GM23338 (cell line): ENCODE measurements around the gene RXRG.

ENCODE experiments used
- CREB1 ChIP-seq: fragments of 250-450 bp; sonication (Bioruptor Pico); IDR thresholded peaks from 2 replicates; pipeline ENCODE4 v1.5.0; 2020; ENCODE audit warnings: low read depth, mild to moderate bottlenecking, moderate library complexity
- EZH2 ChIP-seq: fragments of 200-600 bp; sonication (generic); IDR thresholded peaks from one replicate; pipeline ENCODE4 v1.8.0; 2017; ENCODE audit warnings: antibody characterized with exemption, mild to moderate bottlenecking, low read depth; ENCODE audit not compliant: unreplicated experiment
- EZH2phosphoT487 ChIP-seq: fragments of 200-600 bp; sonication (generic); IDR thresholded peaks from one replicate; pipeline ENCODE4 v1.8.1; 2018; ENCODE audit warnings: antibody characterized with exemption; ENCODE audit not compliant: unreplicated experiment
- JUNB ChIP-seq: IDR thresholded peaks from one replicate; pipeline ENCODE4 v1.6.1; 2016; ENCODE audit warnings: antibody characterized with exemption; ENCODE audit not compliant: unreplicated experiment
- NANOG ChIP-seq: IDR thresholded peaks from 2 replicates; pipeline ENCODE4 v1.6.1; 2016; ENCODE audit warnings: antibody characterized with exemption, borderline replicate concordance
- POLR2AphosphoS5 ChIP-seq: IDR thresholded peaks from 2 replicates; pipeline ENCODE4 v1.6.1; 2016; ENCODE audit warnings: antibody characterized with exemption, low read depth
- STAT1 ChIP-seq: IDR thresholded peaks from one replicate; pipeline ENCODE4 v1.6.1; 2016; ENCODE audit warnings: antibody characterized with exemption; ENCODE audit not compliant: unreplicated experiment
- ZNF114 ChIP-seq: fragments of 250-450 bp; sonication (Bioruptor Pico); IDR thresholded peaks from 2 replicates; pipeline ENCODE4 v1.5.0; 2020; ENCODE audit warnings: mild to moderate bottlenecking, moderate library complexity
- ZNF331 ChIP-seq: fragments of 250-450 bp; sonication (Bioruptor Pico); IDR thresholded peaks from 2 replicates; pipeline ENCODE4 v1.5.0; 2020; ENCODE audit warnings: low read depth, mild to moderate bottlenecking, moderate library complexity
- TF ChIP-seq, protein P1 (sequence below), 2 experiments: fragments of 200-600 bp in 1 of 2; sonication (generic) in 1 of 2; conservative IDR thresholded peaks; 2 replicates each; pipeline versions ENCODE4 v1.5.1 to v1.6.1; 2016 to 2017; ENCODE audit warnings: antibody characterized with exemption in 2 of 2, low read depth in 2 of 2, mild to moderate bottlenecking in 2 of 2, moderate library complexity in 1 of 2
- TF ChIP-seq, protein P2 (sequence below): IDR thresholded peaks from one replicate; pipeline ENCODE4 v1.6.1; 2018; ENCODE audit warnings: antibody characterized with exemption; ENCODE audit not compliant: unreplicated experiment
- TF ChIP-seq, protein P3 (sequence below): IDR thresholded peaks from 2 replicates; pipeline ENCODE4 v1.6.1; 2016; ENCODE audit warnings: antibody characterized with exemption

DNA sequence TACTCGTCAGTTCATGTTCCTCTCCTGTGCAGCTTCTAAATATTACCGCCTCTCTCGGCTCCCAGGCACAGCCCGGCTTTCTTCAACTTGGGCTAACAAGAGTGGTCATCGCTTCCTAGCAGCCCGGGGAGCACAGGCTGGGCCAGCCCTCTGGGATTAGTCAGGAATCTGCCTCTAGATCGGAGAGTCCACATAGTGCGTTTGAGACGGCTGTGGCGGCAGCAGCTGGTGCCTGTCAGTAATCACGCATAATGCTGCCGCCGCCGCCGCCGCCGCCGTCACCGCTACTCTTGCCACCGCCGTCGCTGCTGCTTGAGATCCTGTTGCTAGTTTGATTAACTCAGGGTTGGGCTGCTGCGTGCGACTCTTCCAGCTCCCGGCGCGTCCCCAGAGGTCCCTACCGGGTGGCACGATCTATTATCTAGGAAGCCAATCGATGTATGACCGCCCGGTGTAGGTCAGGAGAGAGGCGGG, at the start of gene RXRG:
- TF ChIP-seq, protein P1, sequence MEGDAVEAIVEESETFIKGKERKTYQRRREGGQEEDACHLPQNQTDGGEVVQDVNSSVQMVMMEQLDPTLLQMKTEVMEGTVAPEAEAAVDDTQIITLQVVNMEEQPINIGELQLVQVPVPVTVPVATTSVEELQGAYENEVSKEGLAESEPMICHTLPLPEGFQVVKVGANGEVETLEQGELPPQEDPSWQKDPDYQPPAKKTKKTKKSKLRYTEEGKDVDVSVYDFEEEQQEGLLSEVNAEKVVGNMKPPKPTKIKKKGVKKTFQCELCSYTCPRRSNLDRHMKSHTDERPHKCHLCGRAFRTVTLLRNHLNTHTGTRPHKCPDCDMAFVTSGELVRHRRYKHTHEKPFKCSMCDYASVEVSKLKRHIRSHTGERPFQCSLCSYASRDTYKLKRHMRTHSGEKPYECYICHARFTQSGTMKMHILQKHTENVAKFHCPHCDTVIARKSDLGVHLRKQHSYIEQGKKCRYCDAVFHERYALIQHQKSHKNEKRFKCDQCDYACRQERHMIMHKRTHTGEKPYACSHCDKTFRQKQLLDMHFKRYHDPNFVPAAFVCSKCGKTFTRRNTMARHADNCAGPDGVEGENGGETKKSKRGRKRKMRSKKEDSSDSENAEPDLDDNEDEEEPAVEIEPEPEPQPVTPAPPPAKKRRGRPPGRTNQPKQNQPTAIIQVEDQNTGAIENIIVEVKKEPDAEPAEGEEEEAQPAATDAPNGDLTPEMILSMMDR (conservative IDR thresholded peaks at IDR 0.05; ENCODE audit: low read depth in 2 of 2) = no peak
- TF ChIP-seq EZH2 (peak; percentile 25), POLR2AphosphoS5 (no peak), EZH2phosphoT487 (no peak), CREB1 (CRISPR knock-in tag) (no peak), JUNB (no peak), STAT1 (no peak), ZNF331 (CRISPR knock-in tag) (peak; percentile 45; the same call in 1 of the 2 replicates), NANOG (no peak), ZNF114 (CRISPR knock-in tag) (no peak)
- TF ChIP-seq, protein P2, sequence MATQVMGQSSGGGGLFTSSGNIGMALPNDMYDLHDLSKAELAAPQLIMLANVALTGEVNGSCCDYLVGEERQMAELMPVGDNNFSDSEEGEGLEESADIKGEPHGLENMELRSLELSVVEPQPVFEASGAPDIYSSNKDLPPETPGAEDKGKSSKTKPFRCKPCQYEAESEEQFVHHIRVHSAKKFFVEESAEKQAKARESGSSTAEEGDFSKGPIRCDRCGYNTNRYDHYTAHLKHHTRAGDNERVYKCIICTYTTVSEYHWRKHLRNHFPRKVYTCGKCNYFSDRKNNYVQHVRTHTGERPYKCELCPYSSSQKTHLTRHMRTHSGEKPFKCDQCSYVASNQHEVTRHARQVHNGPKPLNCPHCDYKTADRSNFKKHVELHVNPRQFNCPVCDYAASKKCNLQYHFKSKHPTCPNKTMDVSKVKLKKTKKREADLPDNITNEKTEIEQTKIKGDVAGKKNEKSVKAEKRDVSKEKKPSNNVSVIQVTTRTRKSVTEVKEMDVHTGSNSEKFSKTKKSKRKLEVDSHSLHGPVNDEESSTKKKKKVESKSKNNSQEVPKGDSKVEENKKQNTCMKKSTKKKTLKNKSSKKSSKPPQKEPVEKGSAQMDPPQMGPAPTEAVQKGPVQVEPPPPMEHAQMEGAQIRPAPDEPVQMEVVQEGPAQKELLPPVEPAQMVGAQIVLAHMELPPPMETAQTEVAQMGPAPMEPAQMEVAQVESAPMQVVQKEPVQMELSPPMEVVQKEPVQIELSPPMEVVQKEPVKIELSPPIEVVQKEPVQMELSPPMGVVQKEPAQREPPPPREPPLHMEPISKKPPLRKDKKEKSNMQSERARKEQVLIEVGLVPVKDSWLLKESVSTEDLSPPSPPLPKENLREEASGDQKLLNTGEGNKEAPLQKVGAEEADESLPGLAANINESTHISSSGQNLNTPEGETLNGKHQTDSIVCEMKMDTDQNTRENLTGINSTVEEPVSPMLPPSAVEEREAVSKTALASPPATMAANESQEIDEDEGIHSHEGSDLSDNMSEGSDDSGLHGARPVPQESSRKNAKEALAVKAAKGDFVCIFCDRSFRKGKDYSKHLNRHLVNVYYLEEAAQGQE = no peak
- TF ChIP-seq, protein P3, sequence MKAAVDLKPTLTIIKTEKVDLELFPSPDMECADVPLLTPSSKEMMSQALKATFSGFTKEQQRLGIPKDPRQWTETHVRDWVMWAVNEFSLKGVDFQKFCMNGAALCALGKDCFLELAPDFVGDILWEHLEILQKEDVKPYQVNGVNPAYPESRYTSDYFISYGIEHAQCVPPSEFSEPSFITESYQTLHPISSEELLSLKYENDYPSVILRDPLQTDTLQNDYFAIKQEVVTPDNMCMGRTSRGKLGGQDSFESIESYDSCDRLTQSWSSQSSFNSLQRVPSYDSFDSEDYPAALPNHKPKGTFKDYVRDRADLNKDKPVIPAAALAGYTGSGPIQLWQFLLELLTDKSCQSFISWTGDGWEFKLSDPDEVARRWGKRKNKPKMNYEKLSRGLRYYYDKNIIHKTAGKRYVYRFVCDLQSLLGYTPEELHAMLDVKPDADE = no peak
